HepG2 (cell line): ENCODE measurements around the gene NFKBIZ. TPM values are rescaled to one million over a fixed set of nuclear protein-coding genes. Genes with fewer than 3 reads are reported as not detected.
A peak's percentile ranks its signal among the peaks of the same experiment; 100 is the strongest.

Source experiments
- ATF7-NPFF ChIP-seq: sonication (generic); formaldehyde crosslinking; IDR thresholded peaks from 2 replicates; pipeline ENCODE4 v1.8.1; 2023; ENCODE audit warnings: mild to moderate bottlenecking, low read depth, missing genetic modification reagents, moderate library complexity
- CENPT ChIP-seq: sonication (generic); formaldehyde crosslinking; IDR thresholded peaks from 2 replicates; pipeline ENCODE4 v1.8.0; 2022; ENCODE audit warnings: low read depth, mild to moderate bottlenecking, moderate library complexity, missing genetic modification reagents
- CHCHD3 ChIP-seq: sonication (generic); formaldehyde crosslinking; IDR thresholded peaks from 2 replicates; pipeline ENCODE4 v1.8.0; 2022; ENCODE audit warnings: mild to moderate bottlenecking, missing genetic modification reagents, moderate library complexity
- EP300 ChIP-seq, 3 experiments: sonication (generic) in 1 of 3; formaldehyde crosslinking in 1 of 3; IDR thresholded peaks; 2 replicates each; pipeline versions ENCODE4 v1.5.1 to v1.6.1; 2011 to 2020; ENCODE audit warnings: low read depth in 2 of 3, low read length in 2 of 3, borderline replicate concordance in 1 of 3, improper control_type of control experiment in 1 of 3, mild to moderate bottlenecking in 1 of 3, missing genetic modification reagents in 1 of 3, moderate library complexity in 1 of 3
- IRX3 ChIP-seq: sonication (generic); formaldehyde crosslinking; IDR thresholded peaks from 2 replicates; pipeline ENCODE4 v1.8.1; 2023; ENCODE audit warnings: mild to moderate bottlenecking, low read depth, missing genetic modification reagents, borderline replicate concordance
- NAIF1 ChIP-seq: sonication (generic); formaldehyde crosslinking; IDR thresholded peaks from 2 replicates; pipeline ENCODE4 v1.5.0; 2020; ENCODE audit warnings: mild to moderate bottlenecking, missing genetic modification reagents, borderline replicate concordance
- NFATC3 ChIP-seq: sonication (generic); formaldehyde crosslinking; IDR thresholded peaks from 2 replicates; pipeline ENCODE4 v1.5.1; 2020; ENCODE audit warnings: mild to moderate bottlenecking, missing genetic modification reagents
- SMARCE1 ChIP-seq: fragments of 450-650 bp; IDR thresholded peaks from 2 replicates; pipeline ENCODE4 v1.6.1; 2017; ENCODE audit warnings: borderline replicate concordance
- SRF ChIP-seq: IDR thresholded peaks from 2 replicates; pipeline ENCODE4 v1.6.1; 2011; ENCODE audit warnings: mild to moderate bottlenecking, low read depth, low read length, moderate library complexity
- THAP9 ChIP-seq: sonication (generic); formaldehyde crosslinking; IDR thresholded peaks from 2 replicates; pipeline ENCODE4; 2020; ENCODE audit warnings: missing genetic modification reagents, mild to moderate bottlenecking, borderline replicate concordance
- TRIM22 ChIP-seq: fragments of 450-650 bp; IDR thresholded peaks from 2 replicates; pipeline ENCODE4 v1.6.1; 2017
- ZBTB20 ChIP-seq: sonication (generic); formaldehyde crosslinking; IDR thresholded peaks from 2 replicates; pipeline ENCODE4 v1.8.1; 2023; ENCODE audit warnings: missing genetic modification reagents, low read depth, mild to moderate bottlenecking, borderline replicate concordance
- ZFP36L1 ChIP-seq: sonication (generic); formaldehyde crosslinking; IDR thresholded peaks from 2 replicates; pipeline ENCODE4 v1.8.0; 2022; ENCODE audit warnings: mild to moderate bottlenecking, missing genetic modification reagents, moderate library complexity
- ZFP36L2 ChIP-seq: sonication (generic); formaldehyde crosslinking; IDR thresholded peaks from 2 replicates; pipeline ENCODE4 v1.4.0; 2020; ENCODE audit warnings: missing genetic modification reagents
- ZNF34 ChIP-seq: sonication (generic); formaldehyde crosslinking; IDR thresholded peaks from 2 replicates; pipeline ENCODE4 v1.4.0; 2020; ENCODE audit warnings: mild to moderate bottlenecking, missing genetic modification reagents, borderline replicate concordance
- ZNF44 ChIP-seq: sonication (generic); formaldehyde crosslinking; IDR thresholded peaks from 2 replicates; pipeline ENCODE4 v1.5.1; 2020; ENCODE audit warnings: mild to moderate bottlenecking, missing genetic modification reagents
- ZNF580 ChIP-seq: IDR thresholded peaks from 2 replicates; pipeline ENCODE4 v1.6.1; 2016; ENCODE audit warnings: low read depth, borderline replicate concordance
- ZNF598 ChIP-seq: sonication (generic); formaldehyde crosslinking; IDR thresholded peaks from 2 replicates; pipeline ENCODE4 v1.5.1; 2020; ENCODE audit warnings: mild to moderate bottlenecking, missing genetic modification reagents, borderline replicate concordance
- ZNF709 ChIP-seq: sonication (generic); formaldehyde crosslinking; IDR thresholded peaks from 2 replicates; pipeline ENCODE4 v1.5.0; 2020; ENCODE audit warnings: mild to moderate bottlenecking, missing genetic modification reagents
- ZNF780A ChIP-seq: sonication (generic); formaldehyde crosslinking; IDR thresholded peaks from 2 replicates; pipeline ENCODE4 v1.8.0; 2022; ENCODE audit warnings: mild to moderate bottlenecking, missing genetic modification reagents, moderate library complexity
- ZNF782 ChIP-seq: sonication (generic); formaldehyde crosslinking; IDR thresholded peaks from 2 replicates; pipeline ENCODE4 v1.4.0; 2020; ENCODE audit warnings: missing genetic modification reagents, mild to moderate bottlenecking, borderline replicate concordance
- polyA plus RNA-seq, 8 experiments: library from polyadenylated mRNA; depleted of rRNA in 3 of 8; stranded (reverse) in 7 of 8; unstranded in 1 of 8; fragments of >200 nt; fragmentation: Illumina TruSeq in 4 of 8; extraction: Trizol in 4 of 8; gene quantifications; 2 replicates each; pipeline versions ENCODE4 v1.2.1 to v1.2.3, GENCODE V29; 2011 to 2016; ENCODE audit warnings: low read depth in 4 of 8, missing spikeins in 1 of 8, mixed read lengths in 1 of 8; ENCODE audit not compliant: insufficient read depth in 1 of 8
- total RNA-seq, 5 experiments: library from RNA; depleted of rRNA; stranded (reverse); fragments of >200 nt; fragmentation: Illumina TruSeq; extraction: Trizol; gene quantifications; 2 replicates each; pipeline ENCODE4 v1.2.3, GENCODE V29; 2016; ENCODE audit warnings: low read depth in 1 of 5
- TF ChIP-seq, protein P1 (sequence below): sonication (generic); formaldehyde crosslinking; IDR thresholded peaks from 2 replicates; pipeline ENCODE4 v1.4.0; 2020; ENCODE audit warnings: missing genetic modification reagents

Gene NFKBIZ
- total and polyA plus RNA-seq, 2 of the 13 experiments (the other 11 are each of a cell fraction or from before 2014, with no cell fraction given): 25.9 to 60.6 TPM

GRCh38 chr3:101848754-101849713, at the start of gene NFKBIZ (continued):
- no peak; the same call in 1 of the 2 replicates for TF ChIP-seq ZNF34 (CRISPR knock-in tag)
- TF ChIP-seq CENPT (CRISPR knock-in tag): peak; percentile 7; the same call in 1 of the 2 replicates
- TF ChIP-seq ZNF580 (CRISPR knock-in tag): no peak
- TF ChIP-seq ZNF598 (CRISPR knock-in tag): no peak
- no peak for TF ChIP-seq ZFP36L1 (CRISPR knock-in tag)
- peak; percentile 94 for TF ChIP-seq ATF7-NPFF (CRISPR knock-in tag)
- peak; percentile 64; the same call in 1 of the 2 replicates for TF ChIP-seq ZNF709
- no peak for TF ChIP-seq SMARCE1
- no peak for TF ChIP-seq ZNF780A
- no peak for TF ChIP-seq ZNF44 (CRISPR knock-in tag)
- no peak for TF ChIP-seq TRIM22
- peak in 1 of 2 experiments; percentile 68; a peak in 3 of 4 replicates for TF ChIP-seq EP300 (IDR thresholded peaks at IDR 0.05; ENCODE audit: low read depth in 2 of 2, low read length in 2 of 2)
- TF ChIP-seq EP300 (CRISPR knock-in tag; IDR thresholded peaks at IDR 0.05; ENCODE audit: borderline replicate concordance): peak; percentile 42; the same call in 1 of the 2 replicates
- no peak for TF ChIP-seq ZNF782 (CRISPR knock-in tag)
- no peak for TF ChIP-seq CHCHD3 (CRISPR knock-in tag)
- TF ChIP-seq, protein P1, sequence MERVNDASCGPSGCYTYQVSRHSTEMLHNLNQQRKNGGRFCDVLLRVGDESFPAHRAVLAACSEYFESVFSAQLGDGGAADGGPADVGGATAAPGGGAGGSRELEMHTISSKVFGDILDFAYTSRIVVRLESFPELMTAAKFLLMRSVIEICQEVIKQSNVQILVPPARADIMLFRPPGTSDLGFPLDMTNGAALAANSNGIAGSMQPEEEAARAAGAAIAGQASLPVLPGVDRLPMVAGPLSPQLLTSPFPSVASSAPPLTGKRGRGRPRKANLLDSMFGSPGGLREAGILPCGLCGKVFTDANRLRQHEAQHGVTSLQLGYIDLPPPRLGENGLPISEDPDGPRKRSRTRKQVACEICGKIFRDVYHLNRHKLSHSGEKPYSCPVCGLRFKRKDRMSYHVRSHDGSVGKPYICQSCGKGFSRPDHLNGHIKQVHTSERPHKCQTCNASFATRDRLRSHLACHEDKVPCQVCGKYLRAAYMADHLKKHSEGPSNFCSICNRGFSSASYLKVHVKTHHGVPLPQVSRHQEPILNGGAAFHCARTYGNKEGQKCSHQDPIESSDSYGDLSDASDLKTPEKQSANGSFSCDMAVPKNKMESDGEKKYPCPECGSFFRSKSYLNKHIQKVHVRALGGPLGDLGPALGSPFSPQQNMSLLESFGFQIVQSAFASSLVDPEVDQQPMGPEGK (CRISPR knock-in tag): peak; percentile 45
- no peak for TF ChIP-seq NAIF1 (CRISPR knock-in tag)
- no peak for TF ChIP-seq NFATC3
- no peak for TF ChIP-seq THAP9 (CRISPR knock-in tag)
- 0 out of 2 replicates have a peak, but pooled peaks have one; percentile 22 for TF ChIP-seq IRX3
- no peak for TF ChIP-seq ZFP36L2 (CRISPR knock-in tag)
- no peak for TF ChIP-seq SRF
- no peak for TF ChIP-seq ZBTB20 (CRISPR knock-in tag)
